Cerebellar nuclear complex (tissue), 1 donor: Measurements from ENCODE around the gene MRPL52.
"Not testable (repeated sequence)": the region's sequence is repeated elsewhere in the genome, so short reads cannot be mapped to it uniquely, and the experiment has no call there.

Experiments used
- DNase-seq, 2 experiments: peaks; one replicate each; lab custom pipeline; 2025; lab: John Stamatoyannopoulos, UW

MRPL52 gene

DNA sequence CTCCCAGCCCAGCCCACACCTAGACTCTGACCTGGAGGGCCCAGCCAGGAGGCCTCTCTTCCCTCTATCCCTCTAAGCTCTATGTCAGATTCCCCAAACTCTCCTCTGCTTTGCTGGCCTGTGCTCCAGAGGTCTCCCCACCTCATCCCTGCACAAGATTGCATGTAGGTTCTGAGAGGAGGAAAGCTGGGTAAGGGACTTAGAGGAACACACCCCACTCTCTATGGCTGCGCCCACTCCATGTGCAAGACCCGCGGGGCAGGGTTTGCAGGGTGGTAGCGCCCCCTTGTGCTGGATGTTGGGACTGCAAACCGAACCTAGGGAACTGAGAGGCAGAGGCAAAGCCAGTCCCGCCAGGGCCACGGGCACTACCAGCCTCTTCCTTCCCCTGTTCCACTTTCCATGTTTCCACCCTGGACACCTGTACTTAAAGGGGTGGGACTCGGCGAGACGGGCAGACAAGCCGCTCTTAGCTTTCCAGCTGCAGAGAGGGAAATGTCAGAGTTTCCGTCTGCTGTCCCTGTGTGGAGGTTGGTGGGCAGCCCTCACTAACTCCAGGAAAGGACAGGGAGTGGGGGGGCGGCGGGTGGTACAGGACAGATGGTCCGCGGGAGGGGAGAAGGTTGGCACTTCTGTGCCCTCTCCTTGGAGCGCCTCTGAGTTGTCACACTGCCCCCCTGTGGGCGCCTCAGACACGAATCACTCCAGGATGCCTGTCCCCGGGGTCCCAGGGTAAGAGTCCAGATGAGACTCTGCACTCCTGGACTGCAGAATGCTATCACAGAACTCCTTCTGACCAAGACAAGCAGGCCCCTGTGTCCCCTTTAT is 23.5 kb downstream of the MRPL52 start:
- no peak for DNase-seq

DNA sequence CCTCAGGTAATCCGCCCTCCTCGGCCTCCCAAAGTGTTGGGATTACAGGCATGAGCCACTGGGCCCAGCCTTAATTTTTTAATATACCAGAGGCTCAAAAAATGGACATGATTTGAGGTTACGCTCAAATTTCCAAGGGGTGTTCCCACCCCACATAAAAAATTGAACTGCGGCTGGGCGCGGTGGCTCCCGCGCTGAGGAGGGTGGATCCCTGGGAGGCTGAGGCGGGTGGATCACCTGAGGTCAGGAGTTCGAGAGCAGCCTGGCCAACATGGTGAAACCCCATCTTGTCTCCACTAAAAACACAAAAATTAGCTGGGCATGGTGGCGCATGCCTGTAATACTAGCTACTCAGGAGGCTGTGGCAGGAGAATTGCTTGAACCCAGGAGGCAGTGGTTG is 24.6 kb downstream of the MRPL52 start:
- not testable (repeated sequence) for DNase-seq

DNA sequence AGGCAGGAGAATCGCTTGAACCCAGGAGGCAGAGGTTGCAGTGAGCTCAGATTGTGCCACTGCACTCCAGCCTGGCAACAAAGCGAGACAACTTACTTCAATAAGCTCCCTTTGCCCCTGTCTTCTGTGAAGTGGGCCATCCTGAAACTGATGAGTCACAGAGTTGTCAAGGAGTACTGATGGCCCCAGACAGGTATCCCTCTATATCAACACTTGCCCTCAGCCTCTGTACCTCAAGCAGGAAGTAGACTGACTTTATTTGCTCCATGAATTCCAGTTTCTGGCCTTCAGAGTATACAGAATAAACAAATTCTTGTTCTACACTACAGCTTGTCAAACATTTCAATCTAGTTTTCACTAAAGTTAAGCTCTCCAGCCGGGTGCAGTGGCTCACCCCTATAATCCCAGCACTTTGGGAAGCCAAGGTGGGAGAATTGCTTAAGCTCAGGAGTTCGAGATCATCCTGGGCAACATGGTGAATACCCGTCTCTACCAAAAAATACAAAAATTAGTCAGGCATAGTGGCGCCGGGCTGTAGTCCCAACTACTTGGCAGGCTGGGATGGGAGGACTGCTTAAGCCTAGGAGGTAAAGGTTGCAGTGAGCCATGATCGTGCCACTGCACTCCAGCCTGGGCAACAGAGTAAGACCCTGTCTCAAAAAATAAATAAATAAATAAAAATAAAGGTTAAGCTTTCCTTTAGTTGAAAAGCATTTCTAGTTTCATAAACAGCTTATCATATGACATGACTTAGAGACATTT is 25.5 kb downstream of the MRPL52 start:
- DNase-seq = no peak

DNA sequence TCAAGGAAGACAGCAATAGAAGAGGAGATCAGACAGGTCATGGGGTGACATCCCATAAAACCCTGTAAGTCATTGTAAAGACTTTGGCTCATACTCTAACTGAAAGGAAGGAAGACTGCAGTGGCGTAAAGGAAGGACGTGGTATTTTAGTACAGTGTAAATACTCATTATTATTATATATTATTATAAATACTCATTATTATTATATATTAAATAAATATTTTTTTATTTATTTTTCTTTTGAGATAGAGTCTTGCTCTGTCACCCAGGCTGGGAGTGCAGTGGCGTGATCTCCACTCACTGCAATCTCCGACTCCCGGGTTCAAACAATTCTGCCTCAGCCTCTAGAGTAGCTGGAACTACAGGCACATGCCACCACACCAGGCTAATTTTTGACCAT is 26.7 kb downstream of the MRPL52 start:
- no peak for DNase-seq

DNA sequence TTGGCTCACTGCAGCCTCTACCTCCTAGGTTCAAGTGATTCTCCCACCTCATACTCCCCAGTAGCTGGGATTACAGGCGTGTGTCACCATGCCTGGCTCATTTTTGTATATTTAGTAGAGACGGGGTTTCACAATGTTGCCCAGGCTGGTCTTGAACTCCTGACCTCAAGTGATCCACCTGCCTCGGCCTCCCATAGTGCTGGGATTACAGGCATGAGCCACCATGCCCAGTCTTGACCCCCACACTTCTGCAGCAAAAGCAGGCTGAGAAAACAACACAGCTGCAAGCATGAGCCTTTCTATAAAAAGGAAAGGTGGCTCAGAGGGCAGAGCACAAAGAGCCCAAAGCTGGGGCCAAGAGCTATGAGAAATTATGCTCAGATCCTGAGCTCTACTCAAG is 30.7 kb downstream of the MRPL52 start:
- not testable (repeated sequence) for DNase-seq

DNA sequence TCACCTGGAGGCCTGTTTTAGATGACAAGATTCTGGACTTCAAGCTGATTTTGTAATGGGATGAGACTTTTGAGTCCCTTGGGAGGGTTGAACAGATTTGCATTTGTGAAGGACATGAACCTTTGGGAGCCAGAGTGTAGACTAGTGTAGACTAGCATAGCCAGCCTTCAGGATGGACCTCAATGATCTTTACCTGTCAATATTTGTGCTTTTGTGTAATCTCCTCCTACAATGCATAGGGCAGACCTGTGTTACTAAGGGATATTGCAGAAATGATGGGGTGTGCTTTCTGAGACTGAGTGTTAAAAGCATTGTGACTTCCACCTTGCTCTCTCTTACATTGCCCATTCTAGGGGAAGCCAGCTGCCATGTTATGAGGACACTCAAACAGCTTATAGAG is 32.0 kb downstream of the MRPL52 start:
- DNase-seq = no peak

DNA sequence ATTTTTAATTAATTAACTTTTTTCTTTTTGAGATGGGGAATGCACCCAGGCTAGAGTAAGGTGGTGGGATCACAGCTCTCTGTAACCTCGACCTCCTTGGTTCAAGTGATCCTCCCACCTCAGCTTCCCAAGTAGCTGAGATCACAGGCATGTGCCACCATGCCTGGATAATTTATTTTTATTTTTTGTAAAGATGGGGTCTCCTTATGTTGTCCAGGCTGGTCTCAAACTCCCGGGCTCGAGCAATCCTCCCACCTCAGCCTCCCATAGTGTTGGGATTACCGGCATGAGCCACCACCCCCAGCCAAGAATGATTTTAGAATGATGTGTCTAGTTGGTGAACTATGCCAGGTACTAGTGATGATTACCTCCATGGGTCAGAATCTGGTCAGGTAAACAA is 35.3 kb downstream of the MRPL52 start:
- DNase-seq = no peak

DNA sequence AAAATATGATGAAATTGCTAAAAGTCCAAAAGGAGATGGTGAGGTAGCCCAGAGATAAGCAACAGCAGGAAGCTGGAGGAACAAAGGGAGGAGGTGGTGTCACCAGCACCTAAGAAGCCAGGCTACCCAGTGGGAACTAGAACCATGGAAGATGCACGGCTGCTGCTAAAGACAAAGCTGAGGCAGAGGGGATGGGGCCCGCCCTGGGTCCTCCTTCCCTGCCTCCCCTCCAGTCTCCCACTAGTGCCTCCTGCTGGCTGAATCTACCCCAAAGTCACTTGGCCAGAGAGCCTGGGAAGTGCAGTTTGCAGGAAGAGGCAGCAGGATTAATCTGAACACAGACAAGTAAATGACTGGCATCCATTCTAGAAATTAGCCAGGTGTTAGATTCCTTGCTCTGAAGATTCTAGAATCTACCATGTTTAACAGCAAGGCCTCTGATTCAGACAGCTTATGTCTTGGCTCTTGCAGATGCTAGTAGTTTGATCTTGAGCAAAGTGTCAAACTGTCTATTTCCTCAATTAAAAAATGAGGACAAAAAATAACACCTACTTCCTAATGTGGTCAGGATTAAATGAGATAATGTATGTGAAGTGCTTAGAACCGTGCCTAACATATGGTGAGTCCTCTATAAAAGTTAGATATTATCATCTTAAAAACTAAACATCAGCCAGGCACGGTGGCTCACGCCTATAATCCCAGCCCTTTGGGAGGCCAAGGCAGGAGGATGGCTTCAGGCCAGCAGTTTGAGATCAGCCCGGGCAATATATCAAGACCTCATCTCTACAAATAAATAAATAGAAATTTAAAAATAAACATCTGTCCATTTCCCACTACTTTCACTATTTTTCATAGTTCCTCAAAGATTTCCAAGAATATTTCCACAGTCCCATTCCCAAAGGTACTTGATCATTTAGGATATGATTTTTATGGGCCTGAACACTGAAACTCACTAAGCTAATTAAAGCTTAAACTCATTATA is 36.0 kb downstream of the MRPL52 start:
- DNase-seq = no peak

DNA sequence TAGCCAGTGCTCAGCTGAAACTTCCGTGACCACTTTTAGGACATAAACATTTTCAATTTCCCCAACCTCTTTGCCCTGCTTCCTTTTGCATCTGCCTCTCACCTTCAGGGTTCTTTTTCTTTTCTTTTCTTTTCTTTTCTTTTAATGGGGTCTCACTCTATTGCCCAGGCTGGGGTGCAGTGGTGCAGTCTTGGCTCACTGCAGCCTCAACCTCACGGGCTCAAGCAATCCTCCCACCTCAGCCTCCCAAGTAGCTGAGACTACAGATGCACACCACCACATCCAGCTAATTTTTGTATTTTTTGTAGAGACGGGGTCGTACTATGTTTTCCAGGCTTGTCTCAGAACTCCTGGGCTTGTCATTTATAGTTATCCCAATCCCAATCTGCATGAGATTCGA is 37.2 kb downstream of the MRPL52 start:
- DNase-seq = no peak

DNA sequence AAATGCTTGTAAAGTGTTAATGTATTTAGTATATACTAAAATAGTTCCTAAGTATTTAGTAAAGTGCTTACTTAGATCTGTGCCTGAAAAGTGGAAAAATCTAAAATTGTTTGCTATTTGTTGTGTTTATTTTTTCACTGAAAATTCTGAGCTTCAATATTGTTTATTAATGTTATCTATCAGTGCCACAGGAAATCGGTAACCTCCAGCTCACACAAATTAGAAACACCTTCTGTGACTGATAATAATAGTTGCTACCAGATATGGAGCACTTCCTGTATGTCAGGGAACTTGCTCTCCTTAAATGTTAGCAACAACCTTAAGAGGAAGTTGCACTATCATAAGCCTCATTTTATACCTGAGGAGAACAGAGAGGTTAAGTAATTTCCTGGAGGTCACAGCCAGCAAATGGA is 41.1 kb downstream of the MRPL52 start:
- DNase-seq = no peak

DNA sequence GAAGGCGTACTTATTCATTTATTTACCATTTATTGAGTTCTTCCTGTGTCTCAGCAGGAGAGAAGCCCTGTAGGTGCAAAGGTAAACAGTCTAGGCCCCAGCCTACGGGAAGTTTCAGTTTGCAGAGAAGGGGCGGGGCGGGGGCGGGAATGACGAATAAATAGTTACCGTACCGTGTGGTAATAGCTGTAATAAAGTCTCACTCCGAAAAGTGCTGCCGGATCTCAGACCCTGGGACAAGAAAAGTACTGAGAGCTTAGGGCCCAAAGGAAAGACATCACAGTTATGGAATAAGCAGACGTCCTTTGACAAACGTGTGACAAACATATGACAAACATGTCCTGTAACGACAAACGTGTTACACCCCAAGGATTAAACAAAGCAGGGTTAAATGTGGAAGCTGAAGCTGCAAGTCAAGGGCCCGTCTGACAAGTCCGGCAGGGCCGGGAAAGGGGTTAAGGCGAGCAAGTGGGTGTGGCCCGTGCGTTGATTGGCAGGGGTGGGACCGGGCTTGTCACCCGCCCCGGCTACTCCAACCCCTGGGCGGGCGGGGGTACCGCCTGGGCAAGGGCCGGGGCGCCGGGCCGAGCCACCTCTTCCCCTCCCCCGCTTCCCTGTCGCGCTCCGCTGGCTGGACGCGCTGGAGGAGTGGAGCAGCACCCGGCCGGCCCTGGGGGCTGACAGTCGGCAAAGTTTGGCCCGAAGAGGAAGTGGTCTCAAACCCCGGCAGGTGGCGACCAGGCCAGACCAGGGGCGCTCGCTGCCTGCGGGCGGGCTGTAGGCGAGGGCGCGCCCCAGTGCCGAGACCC is 41.7 kb downstream of the MRPL52 start, which contains the start of gene LRP10:
Gene LRP10, plus strand, starts transcription at position 517 of the 809 bp plus-strand sequence. CDS start 564 bp downstream, outside the sequence.
- no peak for DNase-seq

DNA sequence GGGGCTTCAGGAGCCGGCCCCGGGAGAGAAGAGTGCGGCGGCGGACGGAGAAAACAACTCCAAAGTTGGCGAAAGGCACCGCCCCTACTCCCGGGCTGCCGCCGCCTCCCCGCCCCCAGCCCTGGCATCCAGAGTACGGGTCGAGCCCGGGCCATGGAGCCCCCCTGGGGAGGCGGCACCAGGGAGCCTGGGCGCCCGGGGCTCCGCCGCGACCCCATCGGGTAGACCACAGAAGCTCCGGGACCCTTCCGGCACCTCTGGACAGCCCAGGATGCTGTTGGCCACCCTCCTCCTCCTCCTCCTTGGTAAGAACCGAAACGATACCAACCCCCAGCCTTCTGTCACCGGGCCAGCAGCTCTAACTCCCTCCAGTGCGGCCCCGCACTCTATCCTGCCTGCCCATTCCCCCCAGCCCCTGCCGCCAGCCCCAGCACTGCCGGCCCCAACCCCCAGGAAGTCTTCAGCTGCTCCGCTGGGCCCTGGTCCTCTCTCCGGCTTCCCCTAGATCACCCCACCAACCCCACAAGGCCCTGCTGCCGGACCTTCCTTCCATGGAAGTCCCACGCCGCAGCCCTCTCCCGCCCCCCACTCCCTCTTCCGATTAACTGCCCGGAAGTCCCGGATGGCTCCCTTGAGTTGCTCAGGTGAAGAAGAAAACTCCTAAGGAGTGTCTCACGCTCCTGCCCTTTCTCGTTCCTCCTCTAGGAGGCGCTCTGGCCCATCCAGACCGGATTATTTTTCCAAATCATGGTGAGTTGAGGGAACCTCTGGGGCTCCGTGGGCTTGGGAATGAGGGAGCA is 42.5 kb downstream of the MRPL52 start:
- DNase-seq = no peak

DNA sequence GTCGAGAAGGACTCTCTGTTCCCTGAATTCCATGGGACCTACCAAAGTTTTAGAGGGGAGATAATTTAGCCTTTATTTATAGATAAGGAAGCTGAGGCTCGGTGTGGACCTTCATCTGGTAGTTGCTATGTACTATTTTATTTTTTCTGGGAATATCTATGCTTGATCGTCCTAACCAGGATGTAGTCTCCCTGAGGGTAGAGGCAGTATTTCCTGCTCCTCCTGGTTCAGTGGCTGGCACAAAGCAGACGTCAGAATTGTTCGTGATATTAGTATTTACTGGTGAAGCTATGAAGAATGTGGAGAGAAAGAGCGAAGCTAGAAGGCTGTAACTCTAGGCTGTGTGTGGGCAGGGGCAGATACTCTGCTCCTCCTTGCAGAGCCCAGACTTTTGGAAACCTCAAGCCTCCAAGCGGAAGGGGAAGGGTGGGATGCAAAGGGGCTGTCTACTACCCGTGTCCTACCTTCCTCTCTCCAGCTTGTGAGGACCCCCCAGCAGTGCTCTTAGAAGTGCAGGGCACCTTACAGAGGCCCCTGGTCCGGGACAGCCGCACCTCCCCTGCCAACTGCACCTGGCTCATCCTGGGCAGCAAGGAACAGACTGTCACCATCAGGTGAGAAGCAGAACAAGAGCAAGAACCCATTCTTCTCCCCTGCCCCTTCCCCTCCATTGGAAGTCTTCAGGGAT is 43.3 kb downstream of the MRPL52 start:
- DNase-seq = no peak

DNA sequence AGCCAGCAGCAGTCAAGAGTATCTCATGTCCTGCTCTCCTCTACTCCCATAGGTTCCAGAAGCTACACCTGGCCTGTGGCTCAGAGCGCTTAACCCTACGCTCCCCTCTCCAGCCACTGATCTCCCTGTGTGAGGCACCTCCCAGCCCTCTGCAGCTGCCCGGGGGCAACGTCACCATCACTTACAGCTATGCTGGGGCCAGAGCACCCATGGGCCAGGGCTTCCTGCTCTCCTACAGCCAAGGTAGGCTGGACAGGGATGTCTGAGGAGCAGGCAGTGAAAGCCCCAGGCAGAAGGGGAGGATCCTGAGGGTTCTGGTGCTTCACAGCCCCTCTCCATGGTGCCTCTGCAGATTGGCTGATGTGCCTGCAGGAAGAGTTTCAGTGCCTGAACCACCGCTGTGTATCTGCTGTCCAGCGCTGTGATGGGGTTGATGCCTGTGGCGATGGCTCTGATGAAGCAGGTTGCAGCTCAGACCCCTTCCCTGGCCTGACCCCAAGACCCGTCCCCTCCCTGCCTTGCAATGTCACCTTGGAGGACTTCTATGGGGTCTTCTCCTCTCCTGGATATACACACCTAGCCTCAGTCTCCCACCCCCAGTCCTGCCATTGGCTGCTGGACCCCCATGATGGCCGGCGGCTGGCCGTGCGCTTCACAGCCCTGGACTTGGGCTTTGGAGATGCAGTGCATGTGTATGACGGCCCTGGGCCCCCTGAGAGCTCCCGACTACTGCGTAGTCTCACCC is 45.5 kb downstream of the MRPL52 start:
- no peak for DNase-seq

DNA sequence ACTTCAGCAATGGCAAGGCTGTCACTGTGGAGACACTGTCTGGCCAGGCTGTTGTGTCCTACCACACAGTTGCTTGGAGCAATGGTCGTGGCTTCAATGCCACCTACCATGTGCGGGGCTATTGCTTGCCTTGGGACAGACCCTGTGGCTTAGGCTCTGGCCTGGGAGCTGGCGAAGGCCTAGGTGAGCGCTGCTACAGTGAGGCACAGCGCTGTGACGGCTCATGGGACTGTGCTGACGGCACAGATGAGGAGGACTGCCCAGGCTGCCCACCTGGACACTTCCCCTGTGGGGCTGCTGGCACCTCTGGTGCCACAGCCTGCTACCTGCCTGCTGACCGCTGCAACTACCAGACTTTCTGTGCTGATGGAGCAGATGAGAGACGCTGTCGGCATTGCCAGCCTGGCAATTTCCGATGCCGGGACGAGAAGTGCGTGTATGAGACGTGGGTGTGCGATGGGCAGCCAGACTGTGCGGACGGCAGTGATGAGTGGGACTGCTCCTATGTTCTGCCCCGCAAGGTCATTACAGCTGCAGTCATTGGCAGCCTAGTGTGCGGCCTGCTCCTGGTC is 46.1 kb downstream of the MRPL52 start:
- DNase-seq = no peak

DNA sequence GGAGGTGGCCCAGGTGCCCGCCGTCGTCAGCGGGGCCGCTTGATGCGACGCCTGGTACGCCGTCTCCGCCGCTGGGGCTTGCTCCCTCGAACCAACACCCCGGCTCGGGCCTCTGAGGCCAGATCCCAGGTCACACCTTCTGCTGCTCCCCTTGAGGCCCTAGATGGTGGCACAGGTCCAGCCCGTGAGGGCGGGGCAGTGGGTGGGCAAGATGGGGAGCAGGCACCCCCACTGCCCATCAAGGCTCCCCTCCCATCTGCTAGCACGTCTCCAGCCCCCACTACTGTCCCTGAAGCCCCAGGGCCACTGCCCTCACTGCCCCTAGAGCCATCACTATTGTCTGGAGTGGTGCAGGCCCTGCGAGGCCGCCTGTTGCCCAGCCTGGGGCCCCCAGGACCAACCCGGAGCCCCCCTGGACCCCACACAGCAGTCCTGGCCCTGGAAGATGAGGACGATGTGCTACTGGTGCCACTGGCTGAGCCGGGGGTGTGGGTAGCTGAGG is 47.4 kb downstream of the MRPL52 start:
- no peak for DNase-seq

DNA sequence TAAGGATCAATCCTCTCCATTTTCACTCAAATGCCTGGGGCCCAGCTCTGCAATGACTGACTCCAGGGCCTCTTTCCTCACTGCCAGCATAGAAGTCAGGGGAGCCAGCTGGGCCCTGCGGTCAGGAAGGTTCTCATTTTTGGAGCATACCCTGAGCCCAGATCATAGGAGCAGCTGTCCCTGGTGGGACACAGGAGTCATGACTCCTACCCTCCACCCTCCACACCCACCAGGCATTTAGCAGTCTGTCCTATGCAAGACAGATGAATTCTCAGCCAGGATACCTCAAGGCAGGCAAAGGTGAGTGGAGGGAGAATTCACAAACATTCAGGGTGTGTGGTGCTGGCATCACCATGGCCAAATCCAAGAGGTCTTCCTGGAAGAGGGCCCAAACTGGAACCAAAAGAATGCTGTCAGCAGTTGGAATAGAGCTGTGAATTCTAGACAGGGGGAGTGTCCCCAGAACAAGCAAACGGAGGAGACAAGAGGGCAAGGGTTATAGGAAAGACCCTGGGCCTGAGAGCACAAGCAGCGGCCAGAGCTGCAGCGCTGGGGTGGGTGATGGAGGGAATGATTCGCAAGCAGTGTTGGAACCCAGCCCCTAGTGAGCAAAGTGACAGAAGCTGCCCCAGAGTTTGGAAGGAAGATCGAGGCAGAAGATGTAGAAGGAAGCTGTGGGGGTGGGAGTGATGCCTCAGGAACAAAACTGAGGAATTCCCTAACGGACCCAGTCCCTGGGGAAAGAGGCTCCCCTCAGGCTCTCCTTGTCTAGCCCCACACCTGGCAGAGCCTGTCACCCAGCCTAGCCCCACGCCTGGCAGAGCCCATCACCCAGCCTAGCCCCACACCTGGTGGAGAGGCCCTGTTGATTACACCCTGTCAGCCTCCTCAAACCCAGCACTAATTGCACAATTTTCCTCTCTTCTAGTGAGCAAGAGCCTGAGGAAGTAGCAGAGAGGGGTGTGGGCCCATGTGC is 48.9 kb downstream of the MRPL52 start:
- DNase-seq = no peak
